ENCODE data around the gene SSNA1. TPM values are rescaled to one million over a fixed set of nuclear protein-coding genes. Genes with fewer than 3 reads are reported as not detected.

Gene SSNA1
- total RNA-seq, 1 donor from 2014 or later, result 24.5 TPM

GRCh38 chr9:137150617-137151457, 37.6 kb upstream of the SSNA1 start:
- FAIRE-seq (no peak), DNase-seq (ENCODE audit: low spot score in 2 of 2) (no peak)

- DNase-seq (ENCODE audit: low spot score in 2 of 2) (no peak), FAIRE-seq (no peak)
These were observed 35.6 kb upstream of the SSNA1 start for GRCh38 chr9:137152844-137153405.

- no peak for FAIRE-seq
- DNase-seq (ENCODE audit: low spot score in 2 of 2), result peak in 1 of 2 donors; percentile 75
These were observed 31.7 kb upstream of the SSNA1 start for GRCh38 chr9:137156567-137157375.

- no peak for FAIRE-seq
- DNase-seq (ENCODE audit: low spot score in 2 of 2), result no peak
These were observed 30.7 kb upstream of the SSNA1 start for GRCh38 chr9:137157618-137158415.

- DNase-seq (ENCODE audit: low spot score in 2 of 2) (no peak), FAIRE-seq (no peak)
These were observed 29.9 kb upstream of the SSNA1 start for GRCh38 chr9:137158625-137159024.

GRCh38 chr9:137159105-137160053, 29.1 kb upstream of the SSNA1 start:
- no peak for FAIRE-seq

GRCh38 chr9:137160054-137160425, 28.4 kb upstream of the SSNA1 start:
- FAIRE-seq (no peak), DNase-seq (ENCODE audit: low spot score in 2 of 2) (no peak)

More at GRCh38 chr9:137159105-137160053, 29.1 kb upstream of the SSNA1 start:
- no peak for DNase-seq (ENCODE audit: low spot score in 2 of 2)

GRCh38 chr9:137160716-137161557, 27.5 kb upstream of the SSNA1 start:
- FAIRE-seq (no peak), DNase-seq (ENCODE audit: low spot score in 2 of 2) (no peak)

- DNase-seq (ENCODE audit: low spot score in 2 of 2), result no peak
- FAIRE-seq, result no peak
These were observed 26.7 kb upstream of the SSNA1 start for GRCh38 chr9:137161558-137162486.

GRCh38 chr9:137162505-137163364, 25.7 kb upstream of the SSNA1 start:
- DNase-seq (ENCODE audit: low spot score in 2 of 2) (no peak), FAIRE-seq (no peak)

- no peak for DNase-seq (ENCODE audit: low spot score in 2 of 2)
- FAIRE-seq, result no peak
These were observed 25.1 kb upstream of the SSNA1 start for GRCh38 chr9:137163365-137163715.

GRCh38 chr9:137163805-137164204, 24.7 kb upstream of the SSNA1 start:
- DNase-seq (ENCODE audit: low spot score in 2 of 2) (no peak), FAIRE-seq (no peak)

GRCh38 chr9:137164370-137165249, 23.9 kb upstream of the SSNA1 start:
- FAIRE-seq (no peak), DNase-seq (ENCODE audit: low spot score in 2 of 2) (no peak)

GRCh38 chr9:137165250-137165836, 23.1 kb upstream of the SSNA1 start:
- no peak for DNase-seq (ENCODE audit: low spot score in 2 of 2)

More at GRCh38 chr9:137165250-137165836, 23.1 kb upstream of the SSNA1 start:
- no peak for FAIRE-seq
